ENCODE data around the gene IRS4.

Gene IRS4

GRCh38 chrX:108701633-108702032, 34.7 kb downstream of the IRS4 start (continued):
- TF ChIP-seq, protein P1, sequence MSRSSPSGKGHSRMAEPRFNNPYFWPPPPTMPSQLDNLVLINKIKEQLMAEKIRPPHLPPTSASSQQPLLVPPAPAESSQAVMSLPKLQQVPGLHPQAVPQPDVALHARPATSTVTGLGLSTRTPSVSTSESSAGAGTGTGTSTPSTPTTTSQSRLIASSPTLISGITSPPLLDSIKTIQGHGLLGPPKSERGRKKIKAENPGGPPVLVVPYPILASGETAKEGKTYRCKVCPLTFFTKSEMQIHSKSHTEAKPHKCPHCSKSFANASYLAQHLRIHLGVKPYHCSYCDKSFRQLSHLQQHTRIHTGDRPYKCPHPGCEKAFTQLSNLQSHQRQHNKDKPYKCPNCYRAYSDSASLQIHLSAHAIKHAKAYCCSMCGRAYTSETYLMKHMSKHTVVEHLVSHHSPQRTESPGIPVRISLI (tag by site-specific recombination; IDR thresholded peaks at IDR 0.05) = no peak
- TF ChIP-seq ZFP41 (tag by site-specific recombination; IDR thresholded peaks at IDR 0.05; ENCODE audit: borderline replicate concordance) (no peak), ZNF2 (tag by site-specific recombination; IDR thresholded peaks at IDR 0.05) (no peak), ZNF302 (tag by site-specific recombination; IDR thresholded peaks at IDR 0.05; ENCODE audit: low read depth) (no peak), ZNF274 (IDR thresholded peaks at IDR 0.05; ENCODE audit: low read length) (no peak), ZNF274 (tag by site-specific recombination; IDR thresholded peaks at IDR 0.05; ENCODE audit: borderline replicate concordance) (no peak), ZNF335 (tag by site-specific recombination; conservative IDR thresholded peaks at IDR 0.05) (no peak)
- TF ChIP-seq, protein P2, sequence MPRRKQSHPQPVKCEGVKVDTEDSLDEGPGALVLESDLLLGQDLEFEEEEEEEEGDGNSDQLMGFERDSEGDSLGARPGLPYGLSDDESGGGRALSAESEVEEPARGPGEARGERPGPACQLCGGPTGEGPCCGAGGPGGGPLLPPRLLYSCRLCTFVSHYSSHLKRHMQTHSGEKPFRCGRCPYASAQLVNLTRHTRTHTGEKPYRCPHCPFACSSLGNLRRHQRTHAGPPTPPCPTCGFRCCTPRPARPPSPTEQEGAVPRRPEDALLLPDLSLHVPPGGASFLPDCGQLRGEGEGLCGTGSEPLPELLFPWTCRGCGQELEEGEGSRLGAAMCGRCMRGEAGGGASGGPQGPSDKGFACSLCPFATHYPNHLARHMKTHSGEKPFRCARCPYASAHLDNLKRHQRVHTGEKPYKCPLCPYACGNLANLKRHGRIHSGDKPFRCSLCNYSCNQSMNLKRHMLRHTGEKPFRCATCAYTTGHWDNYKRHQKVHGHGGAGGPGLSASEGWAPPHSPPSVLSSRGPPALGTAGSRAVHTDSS (tag by site-specific recombination; IDR thresholded peaks at IDR 0.05) = no peak

DNA sequence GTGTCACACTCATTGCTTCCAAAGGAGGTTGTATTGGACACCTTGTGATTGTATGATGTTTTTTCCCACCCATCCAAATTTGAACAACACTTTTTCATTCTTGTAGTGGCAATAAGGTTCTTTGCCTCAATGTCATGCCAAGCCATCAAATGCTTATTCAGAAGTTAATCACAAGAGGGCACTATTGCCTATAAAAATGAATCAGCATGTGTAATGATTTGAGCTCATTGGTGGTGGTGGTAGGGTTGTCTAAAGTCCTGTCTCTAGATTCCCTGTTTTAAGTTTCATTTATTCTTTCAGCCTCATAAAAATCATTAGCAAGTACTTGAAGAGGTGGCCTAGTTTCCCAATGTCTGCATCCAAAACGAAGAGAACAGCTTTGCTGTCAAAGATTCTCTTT, 37.0 kb downstream of the IRS4 start:
- TF ChIP-seq ZNF654 (tag by site-specific recombination; IDR thresholded peaks at IDR 0.05; ENCODE audit: low read depth) (peak; percentile 88), ZNF211 (tag by site-specific recombination; IDR thresholded peaks at IDR 0.05; ENCODE audit: low read depth) (no peak), ZSCAN4 (tag by site-specific recombination; IDR thresholded peaks at IDR 0.05) (0 out of 2 replicates have a peak, but pooled peaks have one; percentile 20), ZNF394 (tag by site-specific recombination; IDR thresholded peaks at IDR 0.05; ENCODE audit: borderline replicate concordance) (no peak)
- no peak overlapping the region for H3K27ac ChIP-seq (ENCODE audit: extremely low read depth, low read depth, low read length)
- H3K4me1 ChIP-seq (ENCODE audit: control insufficient read depth, insufficient read depth, low read length) = no peaks in the 10 kb centered on the region
- H3K9me3 ChIP-seq (ENCODE audit: control insufficient read depth, insufficient read depth, low read depth, low read length) = no peaks in the 10 kb centered on the region
- H3K4me3 ChIP-seq (ENCODE audit: low read depth, low read length) = no peak overlapping the region
- CTCF ChIA-PET = interaction anchor here (0.6 to 4.2 kb wide), 38 partner anchors 11 to 1191 kb away, joined by 3 to 81 read pairs (median 4); no protein-coding TSS in a partner anchor
- peaks cover 0 to 8% of the 10 kb centered on the region in 2 experiments; a peak in 1 of 3 replicates for H3K36me3 ChIP-seq (ENCODE audit: control insufficient read depth in 2 of 2, insufficient read depth in 1 of 2, low read length in 2 of 2)
- POLR2A ChIA-PET = interaction anchor here (1.2 kb wide), 1 partner anchor 686 kb away, joined by 5 read pairs; no protein-coding TSS in a partner anchor

DNA sequence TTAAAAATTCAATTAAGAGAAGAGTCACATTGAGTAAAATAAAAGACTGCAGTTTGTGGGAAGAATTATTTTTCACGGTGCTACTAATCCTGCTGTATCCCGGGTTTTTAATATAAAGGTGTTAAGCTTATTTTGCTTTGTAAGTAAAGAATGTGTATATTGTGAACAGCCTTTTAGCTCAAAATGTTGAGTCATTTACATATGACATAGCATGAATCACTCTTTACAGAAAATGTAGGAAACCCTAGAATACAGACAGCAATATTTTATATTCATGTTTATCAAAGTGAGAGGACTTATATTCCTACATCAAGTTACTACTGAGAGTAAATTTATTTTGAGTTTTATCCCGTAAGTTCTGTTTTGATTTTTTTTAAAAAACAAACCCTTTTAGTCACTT, 39.7 kb downstream of the IRS4 start:
- peaks cover 3 to 15% of the 10 kb centered on the region in 2 experiments; a peak in 2 of 3 replicates for H3K36me3 ChIP-seq (ENCODE audit: control insufficient read depth in 2 of 2, insufficient read depth in 1 of 2, low read length in 2 of 2)
- H3K9me3 ChIP-seq (ENCODE audit: control insufficient read depth, insufficient read depth, low read depth, low read length) = no peaks in the 10 kb centered on the region
- H3K4me1 ChIP-seq (ENCODE audit: control insufficient read depth, insufficient read depth, low read length) = no peaks in the 10 kb centered on the region
- no peak for TF ChIP-seq ZNF280C (tag by site-specific recombination; IDR thresholded peaks at IDR 0.05)
- TF ChIP-seq ZNF37A (tag by site-specific recombination; IDR thresholded peaks at IDR 0.05) = no peak
- no peak for TF ChIP-seq GLI4 (tag by site-specific recombination; IDR thresholded peaks at IDR 0.05)
- TF ChIP-seq KLF16 (tag by site-specific recombination; IDR thresholded peaks at IDR 0.05) = no peak
- TF ChIP-seq ZNF10 (tag by site-specific recombination; IDR thresholded peaks at IDR 0.05) = no peak
- no peak for TF ChIP-seq ZNF621 (tag by site-specific recombination; IDR thresholded peaks at IDR 0.05)
- TF ChIP-seq YY2 (tag by site-specific recombination; IDR thresholded peaks at IDR 0.05) = no peak
- TF ChIP-seq ZNF148 (tag by site-specific recombination; IDR thresholded peaks at IDR 0.05; ENCODE audit: borderline replicate concordance) = no peak
- no peak for TF ChIP-seq ZNF324 (tag by site-specific recombination; IDR thresholded peaks at IDR 0.05)
- no peak overlapping the region for H3K4me3 ChIP-seq (ENCODE audit: low read depth, low read length)
- H3K27ac ChIP-seq (ENCODE audit: extremely low read depth, low read depth, low read length) = no peak overlapping the region
- CTCF ChIA-PET = interaction anchor here (0.7 to 4.2 kb wide), 3 partner anchors 12 to 687 kb away, joined by 3 to 81 read pairs (median 4); no protein-coding TSS in a partner anchor
- POLR2A ChIA-PET = no interaction called here
